Measurements from ENCODE around the gene ACOT4. TPM values are rescaled to one million over a fixed set of nuclear protein-coding genes. Genes with fewer than 3 reads are reported as not detected.
"Not testable (repeated sequence)": the region's sequence is repeated elsewhere in the genome, so short reads cannot be mapped to it uniquely, and the experiment has no call there.

Gene ACOT4
- total and polyA plus RNA-seq, 9 donors, result 0.20 to 0.43 (median 0.31) TPM

- H3K4me1 ChIP-seq (ENCODE audit: control insufficient read depth, insufficient read depth, low read length), result peaks cover 18% of the 10 kb centered on the region
- not testable (repeated sequence) for H3K36me3 ChIP-seq (ENCODE audit: control insufficient read depth, insufficient read depth, low read length); H3K27ac ChIP-seq (ENCODE audit: low read length); DNase-seq; H3K27me3 ChIP-seq (ENCODE audit: control insufficient read depth, insufficient read depth, low read length); H3K4me3 ChIP-seq (ENCODE audit: low read length); H3K9me3 ChIP-seq (replicated peaks; ENCODE audit: control insufficient read depth, low read depth, low read length)
- 90% methylated on average over 14 of the region's 18 CpGs for WGBS (ENCODE audit: insufficient coverage)
Measured at GRCh38 chr14:73566431-73566830, 25.2 kb upstream of the ACOT4 start.

- H3K9me3 ChIP-seq (replicated peaks; ENCODE audit: control insufficient read depth, low read depth, low read length); H3K4me3 ChIP-seq (ENCODE audit: low read length); H3K27me3 ChIP-seq (ENCODE audit: control insufficient read depth, insufficient read depth, low read length); DNase-seq; H3K27ac ChIP-seq (ENCODE audit: low read length); H3K36me3 ChIP-seq (ENCODE audit: control insufficient read depth, insufficient read depth, low read length): not testable (repeated sequence)
- WGBS (ENCODE audit: insufficient coverage), result 94% methylated on average over 3 of the region's 6 CpGs
- H3K4me1 ChIP-seq (ENCODE audit: control insufficient read depth, insufficient read depth, low read length), result peaks cover 18% of the 10 kb centered on the region
Measured at GRCh38 chr14:73566935-73567334, 24.7 kb upstream of the ACOT4 start.

GRCh38 chr14:73567358-73567757, 24.3 kb upstream of the ACOT4 start:
- peak overlapping the region; percentile 84 for H3K27ac ChIP-seq (ENCODE audit: low read length)
- no peak for DNase-seq
- H3K27me3 ChIP-seq (ENCODE audit: control insufficient read depth, insufficient read depth, low read length), result no peaks in the 10 kb centered on the region
- no peak overlapping the region for H3K4me3 ChIP-seq (ENCODE audit: low read length)
- no peaks in the 10 kb centered on the region for H3K9me3 ChIP-seq (replicated peaks; ENCODE audit: control insufficient read depth, low read depth, low read length)
- H3K36me3 ChIP-seq (ENCODE audit: control insufficient read depth, insufficient read depth, low read length), result no peaks in the 10 kb centered on the region
- H3K4me1 ChIP-seq (ENCODE audit: control insufficient read depth, insufficient read depth, low read length), result peaks cover 18% of the 10 kb centered on the region
- WGBS (ENCODE audit: insufficient coverage), result 98% methylated on average over 5 of the region's 7 CpGs

GRCh38 chr14:73567951-73568885, 23.5 kb upstream of the ACOT4 start:
- peak; percentile 57 for DNase-seq
- 59% methylated on average over 3 of the region's 16 CpGs for WGBS (ENCODE audit: insufficient coverage)
- no peaks in the 10 kb centered on the region for H3K36me3 ChIP-seq (ENCODE audit: control insufficient read depth, insufficient read depth, low read length)

GRCh38 chr14:73568886-73569184, 22.8 kb upstream of the ACOT4 start:
- H3K27ac ChIP-seq (ENCODE audit: low read length), result peak overlapping the region; percentile 84
- not testable (repeated sequence) for H3K27me3 ChIP-seq (ENCODE audit: control insufficient read depth, insufficient read depth, low read length); H3K36me3 ChIP-seq (ENCODE audit: control insufficient read depth, insufficient read depth, low read length); DNase-seq; H3K9me3 ChIP-seq (replicated peaks; ENCODE audit: control insufficient read depth, low read depth, low read length)
- WGBS (ENCODE audit: insufficient coverage), result 4% methylated on average over 4 of the region's 4 CpGs
- H3K4me3 ChIP-seq (ENCODE audit: low read length), result peak overlapping the region; percentile 41
- H3K4me1 ChIP-seq (ENCODE audit: control insufficient read depth, insufficient read depth, low read length), result peaks cover 18% of the 10 kb centered on the region

More at GRCh38 chr14:73567951-73568885, 23.5 kb upstream of the ACOT4 start:
- Histone ChIP-seq H3K27ac (ENCODE audit: low read length) (peak overlapping the region; percentile 84), H3K4me1 (ENCODE audit: control insufficient read depth, insufficient read depth, low read length) (peaks cover 18% of the 10 kb centered on the region), H3K4me3 (ENCODE audit: low read length) (peak overlapping the region; percentile 41), H3K27me3 (ENCODE audit: control insufficient read depth, insufficient read depth, low read length) (no peaks in the 10 kb centered on the region), H3K9me3 (replicated peaks; ENCODE audit: control insufficient read depth, low read depth, low read length) (no peaks in the 10 kb centered on the region)

- H3K4me1 ChIP-seq (ENCODE audit: control insufficient read depth, insufficient read depth, low read length), result peaks cover 18% of the 10 kb centered on the region
- not testable (repeated sequence) for H3K36me3 ChIP-seq (ENCODE audit: control insufficient read depth, insufficient read depth, low read length); H3K27me3 ChIP-seq (ENCODE audit: control insufficient read depth, insufficient read depth, low read length); H3K9me3 ChIP-seq (replicated peaks; ENCODE audit: control insufficient read depth, low read depth, low read length)
- peak within 1 kb of the TSS; percentile 41 for H3K4me3 ChIP-seq (ENCODE audit: low read length)
- under 1% methylated on average over 59 of the region's 83 CpGs for WGBS (ENCODE audit: insufficient coverage)
- peak; percentile 96 for DNase-seq
- peak within 1 kb of the TSS; percentile 84 for H3K27ac ChIP-seq (ENCODE audit: low read length)
Measured at GRCh38 chr14:73569185-73569958, 22.3 kb upstream of the ACOT4 start, which contains the start of gene ACOT2. TSS of gene ACOT2 (plus strand) at chr14:73569213. CDS start at chr14:73569241, 28 bp downstream.

GRCh38 chr14:73570913-73571312, 20.8 kb upstream of the ACOT4 start:
- not testable (repeated sequence) for H3K4me3 ChIP-seq (ENCODE audit: low read length); H3K36me3 ChIP-seq (ENCODE audit: control insufficient read depth, insufficient read depth, low read length); H3K27ac ChIP-seq (ENCODE audit: low read length); H3K9me3 ChIP-seq (replicated peaks; ENCODE audit: control insufficient read depth, low read depth, low read length); H3K27me3 ChIP-seq (ENCODE audit: control insufficient read depth, insufficient read depth, low read length)
- peak; percentile 42 for DNase-seq
- H3K4me1 ChIP-seq (ENCODE audit: control insufficient read depth, insufficient read depth, low read length), result peaks cover 18% of the 10 kb centered on the region
- 33% methylated on average over 5 of the region's 8 CpGs for WGBS (ENCODE audit: insufficient coverage)

- H3K4me1 ChIP-seq (ENCODE audit: control insufficient read depth, insufficient read depth, low read length); H3K27me3 ChIP-seq (ENCODE audit: control insufficient read depth, insufficient read depth, low read length); H3K27ac ChIP-seq (ENCODE audit: low read length); DNase-seq; H3K9me3 ChIP-seq (replicated peaks; ENCODE audit: control insufficient read depth, low read depth, low read length); H3K4me3 ChIP-seq (ENCODE audit: low read length): not testable (repeated sequence)
- WGBS (ENCODE audit: insufficient coverage), result no CpG with 5 or more reads among the region's 5 CpGs
- peaks cover 13% of the 10 kb centered on the region for H3K36me3 ChIP-seq (ENCODE audit: control insufficient read depth, insufficient read depth, low read length)
Measured at GRCh38 chr14:73573034-73573433, 18.6 kb upstream of the ACOT4 start.

- DNase-seq; H3K27ac ChIP-seq (ENCODE audit: low read length); H3K9me3 ChIP-seq (replicated peaks; ENCODE audit: control insufficient read depth, low read depth, low read length); H3K27me3 ChIP-seq (ENCODE audit: control insufficient read depth, insufficient read depth, low read length); H3K4me3 ChIP-seq (ENCODE audit: low read length); H3K4me1 ChIP-seq (ENCODE audit: control insufficient read depth, insufficient read depth, low read length): not testable (repeated sequence)
- no CpG with 5 or more reads among the region's 4 CpGs for WGBS (ENCODE audit: insufficient coverage)
- H3K36me3 ChIP-seq (ENCODE audit: control insufficient read depth, insufficient read depth, low read length), result peaks cover 17% of the 10 kb centered on the region
Measured at GRCh38 chr14:73573740-73574139, 17.9 kb upstream of the ACOT4 start.

- not testable (repeated sequence) for H3K27ac ChIP-seq (ENCODE audit: low read length); H3K9me3 ChIP-seq (replicated peaks; ENCODE audit: control insufficient read depth, low read depth, low read length); DNase-seq; H3K27me3 ChIP-seq (ENCODE audit: control insufficient read depth, insufficient read depth, low read length); H3K4me1 ChIP-seq (ENCODE audit: control insufficient read depth, insufficient read depth, low read length); H3K4me3 ChIP-seq (ENCODE audit: low read length)
- peaks cover 17% of the 10 kb centered on the region for H3K36me3 ChIP-seq (ENCODE audit: control insufficient read depth, insufficient read depth, low read length)
- whole genome bisulfite sequencing (ENCODE audit: insufficient coverage), result 100% methylated on average over 2 of the region's 7 CpGs
Measured at GRCh38 chr14:73574251-73574650, 17.4 kb upstream of the ACOT4 start.

All from muscle of leg (tissue), 11 donors.